T47D (cell line): Measurements from ENCODE around the gene MVB12B.

Experiments used
- DNase-seq, 2 experiments: peaks; one replicate each; pipeline versions ENCODE4 v3.0.0 to v3.0.0-alpha.2; 2011 to 2012; ENCODE audit warnings: low read depth in 1 of 2, low spot score in 1 of 2
- JUND ChIP-seq: IDR thresholded peaks from 2 replicates; pipeline ENCODE4 v1.6.1; 2012; ENCODE audit warnings: low read depth
- in situ Hi-C: cut with HindIII; loops from 2 replicates; pipeline ENCODE4 v1.10.0; 2016; ENCODE audit warnings: low sequenced_read_pairs, low pct_unique_long_range_greater_than_20kb

The MVB12B gene

GRCh38 chr9:126443144-126443543 lies 116.5 kb downstream of the MVB12B start:
- no peak for TF ChIP-seq JUND
- no peak for DNase-seq
- in situ Hi-C loops = no loop called here

DNA sequence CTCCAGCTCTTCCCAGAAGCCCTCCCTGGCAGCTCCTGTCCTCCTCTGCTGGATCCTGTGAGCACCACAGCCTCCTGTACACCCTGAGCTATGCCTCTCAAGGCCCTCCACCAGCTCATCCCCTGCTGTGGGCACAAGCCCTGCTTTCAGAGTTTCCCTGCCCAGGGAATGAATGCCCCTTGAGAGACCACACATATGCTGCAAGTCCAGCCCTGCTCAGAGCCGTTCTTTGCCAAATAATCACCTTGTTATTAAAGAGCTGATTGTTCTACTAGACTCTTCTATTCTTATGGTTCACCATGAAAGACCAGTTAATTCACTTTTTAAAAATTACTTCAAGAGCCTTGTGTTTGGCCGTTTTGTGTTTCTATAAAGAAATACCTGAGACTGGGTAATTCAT lies 121.5 kb downstream of the MVB12B start:
- DNase-seq = no peak
- no peak for TF ChIP-seq JUND
- in situ Hi-C loops = no loop called here

GRCh38 chr9:126448865-126449577 lies 122.4 kb downstream of the MVB12B start:
- in situ Hi-C loops = no loop called here
- no peak for DNase-seq
- TF ChIP-seq JUND = no peak

DNA sequence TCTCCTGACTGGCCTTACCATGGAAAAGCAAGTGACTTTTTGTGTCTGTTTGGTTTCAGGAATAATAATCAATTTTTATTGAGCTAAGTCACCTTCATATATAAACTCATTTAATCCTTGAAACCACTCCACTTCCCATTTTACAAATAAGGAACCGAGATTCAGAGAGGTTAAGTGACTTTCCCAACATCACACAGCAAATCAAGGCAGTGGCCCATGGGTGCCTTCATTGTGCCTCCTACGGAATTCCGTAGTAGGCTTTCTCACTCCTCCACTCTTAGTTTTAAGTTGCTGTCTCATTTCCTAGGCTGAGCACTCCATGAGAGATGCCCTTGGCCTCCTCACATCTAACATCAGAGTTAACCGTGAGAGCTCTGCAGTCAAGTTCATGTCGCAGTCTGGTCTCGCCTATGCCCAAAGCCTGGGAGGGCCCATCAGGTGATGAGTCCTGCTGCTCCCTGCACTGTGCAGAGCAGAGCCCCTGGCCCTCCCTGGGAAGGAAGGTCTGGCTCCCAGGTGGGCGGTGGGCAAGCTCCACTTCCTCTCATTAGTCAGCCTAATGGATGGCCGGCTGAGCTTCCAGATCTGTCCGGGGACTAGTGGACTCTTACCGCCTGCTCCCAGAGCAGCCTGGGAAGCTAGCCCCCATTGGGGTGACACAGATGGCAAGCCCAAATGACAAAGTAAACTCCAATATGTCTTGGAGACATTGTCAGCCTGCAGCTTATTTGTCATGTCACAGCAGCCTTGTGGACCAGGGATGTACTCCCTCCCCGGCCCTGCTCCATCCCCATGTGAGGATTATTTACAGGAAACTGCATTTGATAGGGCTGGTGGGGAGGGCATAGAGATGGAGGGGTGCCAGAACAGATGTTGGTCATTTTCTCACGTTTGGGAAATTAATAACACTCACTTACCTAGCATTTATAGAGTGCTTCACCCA lies 123.4 kb downstream of the MVB12B start:
- TF ChIP-seq JUND = no peak
- in situ Hi-C loops = no loop called here
- no peak for DNase-seq

GRCh38 chr9:126450668-126451205 lies 124.1 kb downstream of the MVB12B start:
- in situ Hi-C loops = no loop called here
- no peak for TF ChIP-seq JUND
- no peak for DNase-seq

- no peak for DNase-seq
- TF ChIP-seq JUND = no peak
- in situ Hi-C loops = no loop called here
Observed at GRCh38 chr9:126451316-126451885, 124.8 kb downstream of the MVB12B start.

- no peak for TF ChIP-seq JUND
- DNase-seq = no peak
- in situ Hi-C loops = no loop called here
Observed at GRCh38 chr9:126452106-126452505, 125.5 kb downstream of the MVB12B start.

DNA sequence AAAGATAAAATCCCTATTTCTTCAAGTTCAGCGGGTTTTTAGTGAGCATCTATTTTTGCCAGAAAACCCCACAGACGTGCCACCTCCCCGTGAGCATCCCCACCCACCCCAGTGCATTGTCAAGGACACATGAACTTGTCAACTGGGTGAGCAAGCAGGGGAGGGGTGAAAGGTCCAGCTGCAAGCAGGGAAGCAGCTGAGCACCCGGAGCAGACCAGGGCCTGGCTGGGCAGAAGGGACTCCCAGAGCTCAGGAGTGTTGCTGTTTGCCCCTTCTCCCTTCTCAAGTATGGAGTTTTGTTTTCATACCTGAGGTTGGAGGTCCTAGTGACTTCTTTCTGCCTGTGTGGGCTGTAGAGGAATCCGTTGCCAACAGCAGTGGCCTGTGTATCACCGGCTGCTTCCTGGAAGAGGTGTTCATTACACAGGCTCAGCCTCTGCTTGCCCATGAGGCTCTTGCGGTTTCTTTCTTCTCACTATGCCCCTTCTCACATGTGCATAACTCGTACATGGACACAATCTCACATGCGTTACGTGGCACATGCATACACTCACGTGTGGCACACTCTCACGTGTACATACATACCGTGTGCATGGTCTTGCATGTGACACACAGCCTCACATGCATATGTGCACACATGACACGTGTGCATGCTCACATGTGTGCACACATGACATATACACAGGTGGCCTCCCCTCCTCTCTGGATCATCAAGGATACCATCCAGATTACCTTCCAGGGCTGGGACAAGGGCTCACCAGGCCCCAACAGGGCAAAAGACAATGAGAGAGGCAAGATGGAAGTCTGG lies 126.7 kb downstream of the MVB12B start:
- no peak for TF ChIP-seq JUND
- in situ Hi-C loops = no loop called here
- no peak for DNase-seq

GRCh38 chr9:126454215-126454614 lies 127.6 kb downstream of the MVB12B start:
- DNase-seq = no peak
- no peak for TF ChIP-seq JUND
- in situ Hi-C loops = no loop called here

DNA sequence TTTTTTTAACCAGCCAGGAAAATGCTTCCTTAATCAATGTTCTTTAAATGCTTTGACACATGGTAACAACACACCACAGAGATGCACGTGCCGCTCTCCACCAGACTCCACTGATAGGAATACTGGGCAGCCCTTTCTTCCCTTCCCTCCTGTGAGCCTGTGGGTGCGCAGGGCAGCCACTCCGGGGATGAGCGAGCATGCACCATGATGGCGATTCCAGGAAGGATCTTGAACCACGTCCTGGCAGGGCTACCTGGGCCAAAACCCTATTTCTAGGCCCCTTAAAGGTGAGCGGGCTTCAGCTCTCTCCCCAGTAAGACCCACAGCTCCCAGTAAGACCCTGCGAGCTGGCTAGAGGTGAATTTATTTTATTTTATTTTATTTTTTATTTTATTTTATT lies 128.2 kb downstream of the MVB12B start:
- in situ Hi-C loops = no loop called here
- no peak for DNase-seq
- TF ChIP-seq JUND = no peak

DNA sequence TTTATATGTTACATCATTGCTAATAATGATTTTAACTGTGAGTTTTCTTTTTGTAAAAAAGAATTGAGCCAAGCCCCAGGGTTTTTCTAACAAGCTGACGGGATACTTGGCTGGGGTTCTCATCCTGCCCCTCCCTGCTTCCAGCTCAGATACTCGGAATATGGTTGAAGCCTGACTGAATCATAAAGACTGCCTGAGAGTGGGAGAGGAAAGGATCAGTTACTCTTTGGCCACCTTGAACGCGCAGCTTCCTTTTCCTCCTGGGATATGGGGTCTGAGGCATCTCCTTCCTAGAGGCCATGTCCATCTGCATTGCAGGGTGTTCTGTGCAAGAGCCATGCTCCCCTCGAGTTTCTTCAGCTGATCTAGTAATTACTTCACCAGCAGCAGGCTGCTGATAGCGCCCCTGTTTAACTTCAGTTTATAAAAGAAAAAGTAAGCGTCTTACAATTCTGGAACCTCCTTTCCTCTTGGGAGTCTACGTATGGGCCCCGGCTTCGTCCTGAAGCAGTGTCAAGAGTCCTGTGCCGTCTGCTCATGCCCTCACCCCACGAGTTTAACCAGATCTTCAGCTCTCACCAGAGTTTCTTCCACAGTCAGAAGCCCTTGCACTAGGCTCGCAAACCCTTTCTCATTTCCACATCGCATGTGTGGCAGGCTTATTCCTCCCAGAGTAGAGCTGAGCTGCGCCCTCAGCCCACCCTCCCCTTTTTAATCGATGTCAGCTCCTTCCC lies 130.0 kb downstream of the MVB12B start:
- DNase-seq = peak in 1 of 2 experiments; percentile 25
- no peak for TF ChIP-seq JUND
- in situ Hi-C loops = no loop called here
